Measurements from ENCODE around the gene EYS.

DNA sequence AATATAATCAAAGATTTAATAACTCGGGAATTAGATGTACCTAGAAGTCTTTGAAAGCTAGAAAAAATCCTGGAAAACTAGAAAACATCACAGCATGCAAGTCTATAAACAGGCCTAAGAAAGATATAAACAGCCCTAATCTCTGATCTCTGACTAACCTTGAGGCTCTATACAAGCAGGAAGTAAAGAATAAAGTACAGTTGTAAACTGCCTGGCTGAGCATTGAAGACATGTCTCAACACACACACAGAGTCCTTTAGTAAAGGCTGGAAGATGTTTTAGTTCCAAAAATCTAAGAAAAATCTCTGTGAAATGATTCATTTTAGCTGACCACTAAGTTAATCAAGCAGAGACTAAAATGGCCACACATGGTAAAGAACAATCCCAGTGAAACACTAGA lies 774.5 kb downstream of the EYS start:
- TF ChIP-seq, protein P1, sequence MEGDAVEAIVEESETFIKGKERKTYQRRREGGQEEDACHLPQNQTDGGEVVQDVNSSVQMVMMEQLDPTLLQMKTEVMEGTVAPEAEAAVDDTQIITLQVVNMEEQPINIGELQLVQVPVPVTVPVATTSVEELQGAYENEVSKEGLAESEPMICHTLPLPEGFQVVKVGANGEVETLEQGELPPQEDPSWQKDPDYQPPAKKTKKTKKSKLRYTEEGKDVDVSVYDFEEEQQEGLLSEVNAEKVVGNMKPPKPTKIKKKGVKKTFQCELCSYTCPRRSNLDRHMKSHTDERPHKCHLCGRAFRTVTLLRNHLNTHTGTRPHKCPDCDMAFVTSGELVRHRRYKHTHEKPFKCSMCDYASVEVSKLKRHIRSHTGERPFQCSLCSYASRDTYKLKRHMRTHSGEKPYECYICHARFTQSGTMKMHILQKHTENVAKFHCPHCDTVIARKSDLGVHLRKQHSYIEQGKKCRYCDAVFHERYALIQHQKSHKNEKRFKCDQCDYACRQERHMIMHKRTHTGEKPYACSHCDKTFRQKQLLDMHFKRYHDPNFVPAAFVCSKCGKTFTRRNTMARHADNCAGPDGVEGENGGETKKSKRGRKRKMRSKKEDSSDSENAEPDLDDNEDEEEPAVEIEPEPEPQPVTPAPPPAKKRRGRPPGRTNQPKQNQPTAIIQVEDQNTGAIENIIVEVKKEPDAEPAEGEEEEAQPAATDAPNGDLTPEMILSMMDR (IDR thresholded peaks at IDR 0.05; ENCODE audit: low read length): no peak
- no peak for TF ChIP-seq EZH2 (optimal IDR thresholded peaks at IDR 0.05; ENCODE audit: low read depth, low read length)

Measured in MM.1S (cell line).